Colon (tissue), 2 donors: ENCODE measurements around the gene ARHGEF39.

Source experiments
- FAIRE-seq: peaks from 2 replicates; lab custom pipeline; 2012; peaks lifted over from hg19 to GRCh38; lab: Jason Lieb, UNC
- donor health status: control.
- donor health status: control.

Gene ARHGEF39

GRCh38 chr9:35691334-35691650 is 26.3 kb upstream of the ARHGEF39 start:
- no peak for FAIRE-seq

- FAIRE-seq = no peak
Observed at GRCh38 chr9:35690614-35691333, 25.8 kb upstream of the ARHGEF39 start.

GRCh38 chr9:35690294-35690613 is 25.3 kb upstream of the ARHGEF39 start:
- FAIRE-seq = no peak

GRCh38 chr9:35689542-35690293 is 24.7 kb upstream of the ARHGEF39 start, which contains the start of gene TPM2:
TPM2 (minus strand) TSS chr9:35689925; CDS start chr9:35689817, 108 bp downstream.
- no peak for FAIRE-seq

- FAIRE-seq = no peak
Observed at GRCh38 chr9:35688558-35689541, 23.9 kb upstream of the ARHGEF39 start.

GRCh38 chr9:35687972-35688557 is 23.1 kb upstream of the ARHGEF39 start:
- FAIRE-seq = no peak

- FAIRE-seq = no peak
Observed at GRCh38 chr9:35687306-35687705, 22.3 kb upstream of the ARHGEF39 start.

- no peak for FAIRE-seq
Observed at GRCh38 chr9:35686222-35687203, 21.5 kb upstream of the ARHGEF39 start.

- no peak for FAIRE-seq
Observed at GRCh38 chr9:35685506-35685905, 20.5 kb upstream of the ARHGEF39 start.

GRCh38 chr9:35684921-35685320 is 19.9 kb upstream of the ARHGEF39 start:
- FAIRE-seq = no peak

GRCh38 chr9:35683323-35683722 is 18.3 kb upstream of the ARHGEF39 start:
- no peak for FAIRE-seq

GRCh38 chr9:35682520-35683315 is 17.7 kb upstream of the ARHGEF39 start:
- no peak for FAIRE-seq

GRCh38 chr9:35682051-35682450 is 17.1 kb upstream of the ARHGEF39 start:
- FAIRE-seq = no peak

GRCh38 chr9:35681341-35682002 is 16.5 kb upstream of the ARHGEF39 start:
- no peak for FAIRE-seq

GRCh38 chr9:35680331-35681105 is 15.5 kb upstream of the ARHGEF39 start:
- FAIRE-seq = no peak

- no peak for FAIRE-seq
Observed at GRCh38 chr9:35679766-35680330, 14.9 kb upstream of the ARHGEF39 start.

GRCh38 chr9:35679091-35679490 is 14.1 kb upstream of the ARHGEF39 start:
- no peak for FAIRE-seq

- FAIRE-seq = no peak
Observed at GRCh38 chr9:35675732-35676392, 10.9 kb upstream of the ARHGEF39 start.
